Gastroesophageal sphincter (tissue), 4 donors: Measurements from ENCODE around the gene CTNS. TPM values are rescaled to one million over a fixed set of nuclear protein-coding genes. Genes with fewer than 3 reads are reported as not detected.

Experiments
- ATAC-seq: fragments of 150-250 bp; one replicate; pipeline ENCODE4 v1.9.1; 2016; ENCODE audit warnings: mild to moderate bottlenecking, moderate library complexity
- H3K27ac ChIP-seq, 4 donors: fragments of 200-600 bp; sonication (generic) in 3 of 4; 1 replicate in 3 of 4; 2 replicates in 1 of 4; pipeline ENCODE4 v1.5.1; 2016 to 2019
- H3K27me3 ChIP-seq: fragments of 200-600 bp; sonication (generic); one replicate; pipeline ENCODE4 v1.5.1; 2019
- H3K36me3 ChIP-seq, 2 donors: fragments of 200-600 bp; sonication (generic); one replicate each; pipeline ENCODE4 v1.5.1; 2019; ENCODE audit warnings: control low read depth in 1 of 2
- H3K4me1 ChIP-seq, 3 donors: fragments of 200-600 bp; sonication (generic); 1 replicate in 2 of 3; 2 replicates in 1 of 3; pipeline ENCODE4 v1.5.1; 2016 to 2019; ENCODE audit warnings: control low read depth in 2 of 3
- H3K4me3 ChIP-seq, 2 donors: fragments of 200-600 bp; sonication (generic); one replicate each; pipeline ENCODE4 v1.5.1; 2019; ENCODE audit warnings: mild to moderate bottlenecking in 1 of 2, moderate library complexity in 1 of 2
- H3K9me3 ChIP-seq, 3 donors: fragments of 200-600 bp; sonication (generic); one replicate each; pipeline ENCODE4 v1.5.1; 2017 to 2019; ENCODE audit warnings: control low read depth in 2 of 3
- EP300 ChIP-seq: sonication (generic); formaldehyde crosslinking; IDR thresholded peaks from one replicate; pipeline ENCODE4 v1.6.1; 2017; ENCODE audit warnings: antibody characterized with exemption, mild to moderate bottlenecking
- POLR2A ChIP-seq, 2 donors: fragments of 450-650 bp; IDR thresholded peaks; one replicate each; pipeline ENCODE4 v1.6.1; 2017; ENCODE audit warnings: antibody characterized with exemption in 2 of 2, mild to moderate bottlenecking in 2 of 2, moderate library complexity in 1 of 2
- POLR2AphosphoS5 ChIP-seq: sonication (generic); formaldehyde crosslinking; IDR thresholded peaks from one replicate; pipeline ENCODE4 v1.6.1; 2017; ENCODE audit warnings: antibody characterized with exemption
- WGBS, 2 donors: methylation state at CpG; one replicate each; pipeline ENCODE4 v1.1.5; 2018; ENCODE audit warnings: low coverage in 1 of 2; 5-methylcytosine and 5-hydroxymethylcytosine counted together
- total RNA-seq, 4 donors: library from RNA; depleted of rRNA; stranded (reverse); fragments of >200 nt; gene quantifications; one replicate each; pipeline ENCODE4 v1.1.0, GENCODE V29; 2016
- TF ChIP-seq, protein P1 (sequence below), 4 experiments: fragments of 200-600 bp in 2 of 4; fragments of 450-650 bp in 2 of 4; sonication (generic) in 1 of 4; IDR thresholded peaks; one replicate each; pipeline ENCODE4 v1.5.1; 2017 to 2019; ENCODE audit warnings: antibody characterized with exemption in 4 of 4, mild to moderate bottlenecking in 2 of 4, moderate library complexity in 2 of 4

The CTNS gene
- total RNA-seq, 4 donors from 2014 or later: 14.8 to 20.5 (median 17.8) TPM

DNA sequence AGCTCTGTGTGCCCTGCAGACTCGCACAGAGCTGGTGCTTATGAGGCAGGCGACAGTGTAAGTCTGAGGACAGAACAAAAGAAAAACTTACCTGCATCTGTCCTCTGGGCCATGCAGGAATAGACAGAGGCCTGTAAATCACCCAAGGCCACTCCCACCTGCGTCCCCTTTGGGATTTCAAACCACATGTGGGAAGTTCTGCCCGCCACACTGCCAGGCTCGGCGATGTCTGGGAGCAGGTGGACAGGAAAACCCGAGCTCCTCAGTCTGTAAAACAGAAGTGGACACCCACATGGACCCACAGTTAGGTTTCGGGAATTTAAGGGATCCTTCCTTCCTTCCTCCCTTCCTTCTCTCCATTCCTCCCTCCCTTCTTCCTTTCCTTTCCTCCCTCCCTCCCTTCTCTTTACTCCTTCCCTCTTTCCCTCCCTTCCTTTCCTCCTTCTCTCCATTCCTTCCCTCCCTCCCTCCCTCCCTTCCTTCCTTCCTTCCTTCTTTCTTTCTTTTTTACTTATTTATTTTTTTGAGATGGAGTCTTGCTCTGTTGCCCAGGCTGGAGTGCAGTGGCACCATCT lies 15.3 kb upstream of the CTNS start:
- Histone ChIP-seq H3K36me3 (peaks cover 0 to 100% of the 10 kb centered on the region in 2 donors), H3K27ac (no peak overlapping the region), H3K4me3 (no peak overlapping the region), H3K4me1 (no peaks in the 10 kb centered on the region), H3K9me3 (no peaks in the 10 kb centered on the region), H3K27me3 (no peaks in the 10 kb centered on the region)
- WGBS, 2 donors: 90 to 95% methylated on average over 4 to 6 of the region's 8 CpGs
- TF ChIP-seq, protein P1, sequence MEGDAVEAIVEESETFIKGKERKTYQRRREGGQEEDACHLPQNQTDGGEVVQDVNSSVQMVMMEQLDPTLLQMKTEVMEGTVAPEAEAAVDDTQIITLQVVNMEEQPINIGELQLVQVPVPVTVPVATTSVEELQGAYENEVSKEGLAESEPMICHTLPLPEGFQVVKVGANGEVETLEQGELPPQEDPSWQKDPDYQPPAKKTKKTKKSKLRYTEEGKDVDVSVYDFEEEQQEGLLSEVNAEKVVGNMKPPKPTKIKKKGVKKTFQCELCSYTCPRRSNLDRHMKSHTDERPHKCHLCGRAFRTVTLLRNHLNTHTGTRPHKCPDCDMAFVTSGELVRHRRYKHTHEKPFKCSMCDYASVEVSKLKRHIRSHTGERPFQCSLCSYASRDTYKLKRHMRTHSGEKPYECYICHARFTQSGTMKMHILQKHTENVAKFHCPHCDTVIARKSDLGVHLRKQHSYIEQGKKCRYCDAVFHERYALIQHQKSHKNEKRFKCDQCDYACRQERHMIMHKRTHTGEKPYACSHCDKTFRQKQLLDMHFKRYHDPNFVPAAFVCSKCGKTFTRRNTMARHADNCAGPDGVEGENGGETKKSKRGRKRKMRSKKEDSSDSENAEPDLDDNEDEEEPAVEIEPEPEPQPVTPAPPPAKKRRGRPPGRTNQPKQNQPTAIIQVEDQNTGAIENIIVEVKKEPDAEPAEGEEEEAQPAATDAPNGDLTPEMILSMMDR (IDR thresholded peaks at IDR 0.05): no peak
- TF ChIP-seq EP300 (no peak), POLR2A (IDR thresholded peaks at IDR 0.05) (no peak), POLR2AphosphoS5 (no peak)
- ATAC-seq: no peak

DNA sequence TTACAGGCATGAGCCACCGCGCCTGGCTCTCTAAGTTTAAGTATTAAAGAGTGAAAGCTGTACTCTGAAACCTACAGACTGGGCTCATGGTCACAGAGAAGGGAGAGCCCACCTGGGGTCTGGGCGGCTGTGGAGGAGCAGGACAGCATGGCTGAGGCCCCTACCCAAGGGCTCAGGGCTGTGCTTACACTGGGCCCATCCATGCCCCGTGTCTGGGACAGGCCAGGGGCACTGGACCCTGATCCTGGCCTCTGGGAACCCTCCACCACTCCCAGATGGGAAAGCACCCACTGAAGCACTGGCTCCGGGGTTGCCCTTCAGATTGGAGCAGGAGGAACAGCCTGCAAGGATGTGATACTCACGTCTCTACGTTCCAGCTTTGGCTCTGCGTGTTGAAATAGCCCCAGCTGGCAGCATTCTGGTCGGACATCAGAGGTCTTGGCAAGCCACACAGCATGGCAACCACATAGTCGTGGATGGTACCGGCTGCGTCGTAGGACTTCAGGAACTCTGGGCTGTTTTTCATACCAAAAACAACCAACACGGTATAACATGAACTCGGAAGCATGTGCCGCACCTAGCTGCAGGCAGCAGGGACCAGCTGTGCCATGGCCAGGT lies 13.5 kb upstream of the CTNS start:
- ATAC-seq: no peak
- peaks cover 0 to 100% of the 10 kb centered on the region in 2 donors for H3K36me3 ChIP-seq

DNA sequence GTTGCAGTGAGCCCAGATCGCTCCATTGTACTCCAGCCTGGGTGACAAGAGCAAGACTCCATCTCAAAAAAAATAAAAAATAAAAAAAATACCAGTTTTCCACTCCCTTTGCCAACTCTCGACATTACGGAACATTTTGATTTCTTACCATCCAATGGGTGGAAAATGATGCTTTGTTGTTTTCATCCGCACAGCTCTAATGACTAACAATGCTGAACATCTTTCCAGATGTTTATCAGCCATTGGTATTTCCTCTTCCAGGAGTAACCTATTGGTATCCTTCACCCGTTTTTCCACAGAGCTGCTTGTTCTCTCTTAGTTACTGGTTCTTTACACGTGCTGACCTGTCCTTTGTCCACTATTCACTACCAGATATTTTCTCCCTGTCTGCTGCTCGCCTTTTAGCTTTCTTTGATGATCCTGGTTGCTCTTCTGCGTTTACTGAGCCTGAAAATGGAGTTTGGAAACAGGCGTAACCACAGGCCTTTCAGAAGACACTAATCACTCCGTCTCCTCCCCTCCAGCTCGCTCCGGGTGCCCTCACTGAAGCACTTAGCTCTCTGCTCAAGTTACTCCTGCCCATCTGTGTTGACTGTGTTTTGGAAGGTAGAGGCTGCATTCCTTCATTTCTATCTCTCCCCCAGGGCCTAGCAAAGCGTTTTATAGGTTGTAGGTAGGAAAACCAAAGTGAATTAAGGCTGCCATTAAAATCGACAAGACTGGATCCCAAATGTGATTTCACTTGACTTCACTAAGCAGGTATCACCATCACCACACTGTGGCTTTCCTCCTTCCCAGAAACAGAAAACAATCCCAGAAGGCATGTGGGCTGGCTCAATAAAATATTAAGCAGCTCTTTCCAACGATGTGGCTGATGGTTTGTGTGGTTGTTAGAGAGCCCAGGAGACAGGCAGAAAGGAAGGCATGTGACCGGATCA lies 9.5 kb upstream of the CTNS start:
- no peak for ATAC-seq
- WGBS, 2 donors: 70 to 76% methylated on average over 11 to 13 of the region's 16 CpGs
- Histone ChIP-seq H3K4me3 (no peak overlapping the region), H3K27ac (no peak overlapping the region), H3K4me1 (peaks cover 0 to 1% (median 0%) of the 10 kb centered on the region in 3 donors), H3K27me3 (no peaks in the 10 kb centered on the region), H3K9me3 (no peaks in the 10 kb centered on the region), H3K36me3 (peaks cover 0 to 94% of the 10 kb centered on the region in 2 donors)
- no peak for TF ChIP-seq POLR2A (IDR thresholded peaks at IDR 0.05)
- TF ChIP-seq POLR2AphosphoS5: no peak
- TF ChIP-seq, protein P1 (IDR thresholded peaks at IDR 0.05): no peak
- TF ChIP-seq EP300: no peak

More for the DNA sequence above, 13.5 kb upstream of the CTNS start:
- Histone ChIP-seq H3K4me1 (no peaks in the 10 kb centered on the region), H3K9me3 (no peaks in the 10 kb centered on the region), H3K4me3 (no peak overlapping the region), H3K27ac (no peak overlapping the region), H3K27me3 (no peaks in the 10 kb centered on the region)
- TF ChIP-seq POLR2A (IDR thresholded peaks at IDR 0.05) (no peak), EP300 (no peak), POLR2AphosphoS5 (no peak)
- TF ChIP-seq, protein P1 (IDR thresholded peaks at IDR 0.05): no peak
- WGBS, 2 donors: 93 to 100% methylated on average over 2 to 3 of the region's 16 CpGs

DNA sequence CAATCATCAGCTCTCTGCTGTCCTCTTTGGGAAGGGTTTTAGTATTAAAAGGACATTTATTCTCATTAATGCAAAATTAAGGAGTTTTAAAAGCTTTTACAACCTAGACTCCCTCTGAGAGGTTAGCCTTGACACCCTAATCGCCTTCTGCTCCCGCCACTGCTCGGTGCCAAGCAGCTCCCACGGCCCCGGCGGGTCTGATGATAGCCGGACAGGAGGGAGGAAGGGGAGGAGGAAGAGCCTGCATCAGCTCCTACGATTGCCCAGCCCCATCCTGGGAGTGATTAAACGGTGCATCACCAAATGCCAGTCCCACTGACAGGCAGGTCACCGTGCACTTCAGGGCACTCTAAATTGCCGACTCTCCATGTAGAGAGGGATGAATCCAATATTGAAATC lies 8.8 kb upstream of the CTNS start:
- TF ChIP-seq POLR2AphosphoS5 (no peak), POLR2A (IDR thresholded peaks at IDR 0.05) (no peak)
- TF ChIP-seq, protein P1 (IDR thresholded peaks at IDR 0.05): no peak
- Histone ChIP-seq H3K27me3 (no peaks in the 10 kb centered on the region), H3K27ac (no peak overlapping the region), H3K9me3 (no peaks in the 10 kb centered on the region), H3K36me3 (peaks cover 0 to 91% of the 10 kb centered on the region in 2 donors), H3K4me3 (no peak overlapping the region), H3K4me1 (peaks cover 0 to 6% (median 0%) of the 10 kb centered on the region in 3 donors)
- ATAC-seq: no peak
- WGBS, 2 donors: 67 to 83% methylated on average over 2 to 8 of the region's 11 CpGs
